PC-9 (cell line): ENCODE results near the gene RORC. TPM values are rescaled to one million over a fixed set of nuclear protein-coding genes. Genes with fewer than 3 reads are reported as not detected.
A peak's percentile ranks its signal among the peaks of the same experiment; 100 is the strongest.
"Not testable (repeated sequence)": the region's sequence is repeated elsewhere in the genome, so short reads cannot be mapped to it uniquely, and the experiment has no call there.

Experiments used
- BruUV-seq: library from RNA; stranded (reverse); fragments of 400-500 nt; replicated peaks from 2 replicates; lab custom pipeline; 2021; lab: Mats Ljungman, UMichigan
- CTCF ChIA-PET: fragments of 300-600 bp; sonication (Branson Sonifier 250); formaldehyde crosslinking; loops from one replicate; lab custom pipeline; 2022; ENCODE audit warnings: antibody characterized with exemption; lab: Charles Lee
- POLR2A ChIA-PET: fragments of 300-600 bp; sonication (Branson Sonifier 250); formaldehyde crosslinking; loops from one replicate; lab custom pipeline; 2022; ENCODE audit warnings: antibody characterized with exemption; ENCODE audit not compliant: unreplicated experiment; lab: Charles Lee
- DNase-seq, 2 experiments: peaks; one replicate each; pipeline versions ENCODE4 v3.0.0 to v3.0.0-alpha.2; 2015 to 2022; ENCODE audit warnings: mixed read lengths in 1 of 2
- H2AFZ ChIP-seq: fragments of 200-600 bp; sonication (generic); 2 replicates; pipeline ENCODE4 v1.8.1; 2017; ENCODE audit warnings: antibody characterized with exemption
- H3F3A ChIP-seq: fragments of 200-600 bp; sonication (generic); 2 replicates; pipeline ENCODE4 v1.8.1; 2017; ENCODE audit warnings: antibody characterized with exemption, mild to moderate bottlenecking, low read depth; ENCODE audit not compliant: insufficient read depth
- H3K27ac ChIP-seq: fragments of 200-600 bp; sonication (generic); 2 replicates; pipeline ENCODE4 v1.6.1; 2016; ENCODE audit warnings: mixed run types
- H3K27me3 ChIP-seq: fragments of 200-600 bp; sonication (generic); 2 replicates; pipeline ENCODE4 v1.6.1; 2016; ENCODE audit warnings: low read depth, mixed run types; ENCODE audit not compliant: insufficient read depth
- H3K36me3 ChIP-seq: fragments of 200-600 bp; sonication (generic); 2 replicates; pipeline ENCODE4 v1.6.1; 2016; ENCODE audit warnings: low read depth, mixed run types
- H3K4me1 ChIP-seq: fragments of 200-600 bp; sonication (generic); replicated peaks from 2 replicates; pipeline ENCODE4 v1.6.1; 2016; ENCODE audit warnings: mixed run types; ENCODE audit not compliant: insufficient read depth
- H3K4me2 ChIP-seq: fragments of 200-600 bp; sonication (generic); 2 replicates; pipeline ENCODE4 v1.6.1; 2017; ENCODE audit warnings: mixed run types
- H3K4me3 ChIP-seq: fragments of 200-600 bp; sonication (generic); 2 replicates; pipeline ENCODE4 v1.6.1; 2016; ENCODE audit warnings: mixed run types
- H3K79me2 ChIP-seq: fragments of 200-600 bp; sonication (generic); 2 replicates; pipeline ENCODE4 v1.6.1; 2017; ENCODE audit warnings: low read depth, mixed run types
- H3K9me2 ChIP-seq: fragments of 200-600 bp; sonication (generic); 2 replicates; pipeline ENCODE4 v1.8.1; 2017; ENCODE audit warnings: mild to moderate bottlenecking; ENCODE audit not compliant: insufficient read depth
- H3K9me3 ChIP-seq: fragments of 200-600 bp; sonication (generic); 2 replicates; pipeline ENCODE4 v1.8.1; 2016; ENCODE audit warnings: low read depth; ENCODE audit not compliant: insufficient read depth
- H4K20me1 ChIP-seq: fragments of 200-600 bp; sonication (generic); 2 replicates; pipeline ENCODE4 v1.8.1; 2017; ENCODE audit not compliant: insufficient read depth
- CTCF ChIP-seq: fragments of 200-600 bp; sonication (generic); conservative IDR thresholded peaks from 2 replicates; pipeline ENCODE4 v1.6.1; 2017; ENCODE audit warnings: mixed run types, antibody characterized with exemption, mild to moderate bottlenecking, moderate library complexity
- EZH2 ChIP-seq: fragments of 200-600 bp; sonication (generic); IDR thresholded peaks from 2 replicates; pipeline ENCODE4 v1.8.0; 2017; ENCODE audit warnings: antibody characterized with exemption, low read depth
- intact Hi-C: fragments of 100-400 bp; cut with micrococcal nuclease; formaldehyde crosslinking; loops from one replicate; pipeline ENCODE4 v1.10.0; 2022; ENCODE audit not compliant: unreplicated experiment
- total RNA-seq: library from RNA; stranded (reverse); gene quantifications from 2 replicates; pipeline ENCODE4 v1.2.3, GENCODE V29; 2021

The RORC gene
- total RNA-seq, 1 experiment from 2014 or later: 0.35 TPM

- not testable (repeated sequence) for BruUV-seq
These were observed 63.1 kb downstream of the RORC start for GRCh38 chr1:151768351-151769066.

GRCh38 chr1:151763990-151764389 is 67.6 kb downstream of the RORC start:
- peak overlapping the region; percentile 83 for H3K4me3 ChIP-seq
- H3K27ac ChIP-seq: peak overlapping the region; percentile 66
- peaks cover 25% of the 10 kb centered on the region; the same call in 1 of the 2 replicates for H3F3A ChIP-seq
- H3K27me3 ChIP-seq: no peaks in the 10 kb centered on the region
- H3K9me2 ChIP-seq: no peaks in the 10 kb centered on the region
- no peak for DNase-seq
- H3K4me1 ChIP-seq: peaks cover 31% of the 10 kb centered on the region
- H3K4me2 ChIP-seq: peak overlapping the region; percentile 92
- no peaks in the 10 kb centered on the region for H3K9me3 ChIP-seq
- POLR2A ChIA-PET: interaction anchor here (0.6 to 0.7 kb wide), 3 partner anchors 38 to 227 kb away, joined by 3 to 6 read pairs (median 4); no protein-coding TSS in a partner anchor
- peak overlapping the region; percentile 93 for H2AFZ ChIP-seq
- BruUV-seq: no TSS peak
- 0 out of 2 replicates have a peak, but pooled peaks cover 10% of the 10 kb centered on the region for H3K79me2 ChIP-seq
- H4K20me1 ChIP-seq: no peaks in the 10 kb centered on the region
- intact Hi-C loops: loop anchor here (5.0 to 10.0 kb wide), 2 partner anchors 73 to 241 kb away; partner anchors contain the start of gene C2CD4D
- CTCF ChIA-PET: interaction anchor here (0.6 kb wide), 1 partner anchor 157 kb away, joined by 3 read pairs; no protein-coding TSS in a partner anchor
- TF ChIP-seq CTCF (no peak), EZH2 (no peak)
- H3K36me3 ChIP-seq: 0 out of 2 replicates have a peak, but pooled peaks cover 10% of the 10 kb centered on the region

More at GRCh38 chr1:151768351-151769066, 63.1 kb downstream of the RORC start:
- H3F3A ChIP-seq, H3K27me3 ChIP-seq, H4K20me1 ChIP-seq, H3K9me3 ChIP-seq, H3K9me2 ChIP-seq, H3K36me3 ChIP-seq, CTCF ChIA-PET: not testable (repeated sequence)
- Histone ChIP-seq H2AFZ (peak overlapping the region; percentile 72; the same call in 1 of the 2 replicates), H3K4me2 (peak overlapping the region; percentile 73), H3K4me3 (peak overlapping the region; percentile 38; the same call in 1 of the 2 replicates), H3K4me1 (peaks cover 31% of the 10 kb centered on the region), H3K27ac (peak overlapping the region; percentile 70), H3K79me2 (0 out of 2 replicates have a peak, but pooled peaks cover 10% of the 10 kb centered on the region)
- DNase-seq: peak; percentile 38 to 83
- intact Hi-C loops: loop anchor here (10.0 kb wide), 1 partner anchor 236 kb away; no protein-coding TSS in a partner anchor
- POLR2A ChIA-PET: interaction anchor here (0.8 kb wide), 1 partner anchor 87 kb away, joined by 5 read pairs; no protein-coding TSS in a partner anchor

GRCh38 chr1:151762941-151763921 is 68.4 kb downstream of the RORC start, which contains the start of gene MRPL9:
Gene MRPL9, minus strand, starts transcription at chr1:151763496. Its CDS starts 17 bp downstream, at chr1:151763479.
- Histone ChIP-seq H3K27ac (peak within 1 kb of the TSS; percentile 66), H3K9me3 (no peaks in the 10 kb centered on the region), H2AFZ (peak within 1 kb of the TSS; percentile 93), H3K27me3 (no peaks in the 10 kb centered on the region), H3K9me2 (no peaks in the 10 kb centered on the region), H3K4me3 (peak within 1 kb of the TSS; percentile 83), H3F3A (peaks cover 21% of the 10 kb centered on the region; the same call in 1 of the 2 replicates), H4K20me1 (no peaks in the 10 kb centered on the region), H3K4me1 (peaks cover 29% of the 10 kb centered on the region), H3K79me2 (0 out of 2 replicates have a peak, but pooled peaks cover 10% of the 10 kb centered on the region), H3K4me2 (peak within 1 kb of the TSS; percentile 92), H3K36me3 (0 out of 2 replicates have a peak, but pooled peaks cover 10% of the 10 kb centered on the region)
- DNase-seq: peak; percentile 56 to 72
- ChIA-PET CTCF (interaction anchor here (0.6 to 0.7 kb wide), 2 partner anchors 29 to 158 kb away, joined by 3 read pairs; no protein-coding TSS in a partner anchor), POLR2A (interaction anchor here (0.6 to 0.8 kb wide), 5 partner anchors 26 to 481 kb away, joined by 3 to 8 read pairs (median 4); partner anchors contain the start of gene ZNF687)
- no peak for TF ChIP-seq EZH2
- no peak for TF ChIP-seq CTCF
- TSS peak; percentile 92 for BruUV-seq
- intact Hi-C loops: loop anchor here (5.0 to 10.0 kb wide), 2 partner anchors 74 to 242 kb away; partner anchors contain the start of gene C2CD4D
